Pericardium fibroblast (primary cell): ENCODE data around the gene GRM3. TPM values are rescaled to one million over a fixed set of nuclear protein-coding genes. Genes with fewer than 3 reads are reported as not detected.

ENCODE experiments used
- total RNA-seq: library from RNA; depleted of rRNA; stranded (reverse); fragments of >200 nt; gene quantifications from 2 replicates; pipeline ENCODE4 v1.2.3, GENCODE V29; 2015

GRM3 gene
- not detected in 2 replicates for total RNA-seq

DNA sequence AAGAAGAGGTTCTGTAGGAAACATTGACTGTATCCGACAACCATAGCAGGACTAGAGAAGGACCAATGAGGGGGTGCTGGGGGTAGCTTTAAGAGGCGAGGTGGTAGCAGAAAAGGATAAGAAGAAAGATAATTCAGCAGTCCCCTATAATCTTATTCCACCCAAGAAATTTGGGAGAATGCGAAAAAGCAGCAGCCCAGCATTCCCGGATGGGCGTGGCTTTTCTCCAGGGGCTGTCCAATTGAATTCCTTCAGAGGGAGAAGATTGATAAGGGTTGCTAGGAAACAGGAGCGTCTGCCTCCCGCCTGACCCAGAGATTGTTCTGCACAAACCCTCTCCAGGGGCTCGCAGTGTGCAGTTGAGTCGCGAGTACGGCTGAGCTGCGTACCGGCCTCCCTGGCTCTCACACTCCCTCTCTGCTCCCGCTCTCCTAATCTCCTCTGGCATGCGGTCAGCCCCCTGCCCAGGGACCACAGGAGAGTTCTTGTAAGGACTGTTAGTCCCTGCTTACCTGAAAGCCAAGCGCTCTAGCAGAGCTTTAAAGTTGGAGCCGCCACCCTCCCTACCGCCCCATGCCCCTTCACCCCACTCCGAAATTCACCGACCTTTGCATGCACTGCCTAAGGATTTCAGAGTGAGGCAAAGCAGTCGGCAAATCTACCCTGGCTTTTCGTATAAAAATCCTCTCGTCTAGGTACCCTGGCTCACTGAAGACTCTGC lies at the start of gene GRM3:
GRM3 (plus strand) TSS at position 349 of the 721 bp plus-strand sequence. CDS start 121,237 bp downstream, outside the sequence.

